Liver (tissue), 9 donors: ENCODE data around the gene NR5A2. TPM values are rescaled to one million over a fixed set of nuclear protein-coding genes. Genes with fewer than 3 reads are reported as not detected.

Experiments
- DNase-seq: peaks from one replicate; pipeline ENCODE4 v3.0.0-alpha.2; 2017; ENCODE audit warnings: low spot score
- H3K27ac ChIP-seq, 2 donors: one replicate each; pipeline ENCODE4 v1.7.0; 2013; ENCODE audit warnings: inconsistent platforms in 2 of 2, low read length in 2 of 2, control low read depth in 1 of 2, low read depth in 1 of 2, mild to moderate bottlenecking in 1 of 2
- H3K27me3 ChIP-seq, 4 donors: one replicate each; pipeline versions ENCODE4 v1.6.1 to v1.7.0; 2013; ENCODE audit warnings: low read length in 3 of 4, inconsistent platforms in 1 of 4, mild to moderate bottlenecking in 1 of 4, moderate library complexity in 1 of 4; ENCODE audit not compliant: control insufficient read depth in 4 of 4, insufficient read depth in 4 of 4
- H3K36me3 ChIP-seq, 4 donors: one replicate each; pipeline versions ENCODE4 v1.6.1 to v1.7.0; 2013; ENCODE audit warnings: low read length in 3 of 4, mild to moderate bottlenecking in 3 of 4, low read depth in 1 of 4, moderate library complexity in 1 of 4; ENCODE audit not compliant: control insufficient read depth in 4 of 4, insufficient read depth in 3 of 4
- H3K4me1 ChIP-seq, 4 donors: one replicate each; pipeline versions ENCODE4 v1.6.1 to v1.7.0; 2013; ENCODE audit warnings: low read length in 3 of 4, mild to moderate bottlenecking in 3 of 4, moderate library complexity in 1 of 4; ENCODE audit not compliant: control insufficient read depth in 4 of 4, insufficient read depth in 4 of 4
- H3K4me3 ChIP-seq, 3 donors: one replicate each; pipeline versions ENCODE4 v1.6.1 to v1.7.0; 2013; ENCODE audit warnings: low read length in 3 of 3, control low read depth in 1 of 3, low read depth in 1 of 3, mild to moderate bottlenecking in 1 of 3
- H3K9ac ChIP-seq, 2 donors: one replicate each; pipeline ENCODE4 v1.7.0; 2013; ENCODE audit warnings: low read length in 2 of 2, mild to moderate bottlenecking in 2 of 2, moderate library complexity in 2 of 2, control low read depth in 1 of 2, low read depth in 1 of 2
- H3K9me3 ChIP-seq, 4 donors: one replicate each; pipeline versions ENCODE4 v1.6.1 to v1.7.0; 2013; ENCODE audit warnings: low read length in 3 of 4; ENCODE audit not compliant: control insufficient read depth in 4 of 4
- EGR1 ChIP-seq, 2 donors: IDR thresholded peaks; 2 replicates each; pipeline ENCODE4 v1.6.1; 2016 to 2018; ENCODE audit warnings: antibody characterized with exemption in 2 of 2, low read depth in 2 of 2
- FOXA1 ChIP-seq: IDR thresholded peaks from 2 replicates; pipeline ENCODE4 v1.6.1; 2016; ENCODE audit warnings: antibody characterized with exemption
- FOXA2 ChIP-seq: IDR thresholded peaks from 2 replicates; pipeline ENCODE4 v1.6.1; 2016; ENCODE audit warnings: antibody characterized with exemption
- GABPA ChIP-seq, 2 donors: IDR thresholded peaks in 1 of 2; conservative IDR thresholded peaks in 1 of 2; 2 replicates each; pipeline ENCODE4 v1.6.1; 2016; ENCODE audit warnings: antibody characterized with exemption in 2 of 2, mild to moderate bottlenecking in 1 of 2, moderate library complexity in 1 of 2
- HNF4A ChIP-seq, 2 donors: conservative IDR thresholded peaks; 2 replicates each; pipeline ENCODE4 v1.6.1; 2016; ENCODE audit warnings: antibody characterized with exemption in 2 of 2, mild to moderate bottlenecking in 2 of 2
- HNF4G ChIP-seq: IDR thresholded peaks from 2 replicates; pipeline ENCODE4 v1.6.1; 2016; ENCODE audit warnings: antibody characterized with exemption
- JUND ChIP-seq, 2 donors: IDR thresholded peaks; 2 replicates each; pipeline ENCODE4 v1.6.1; 2016; ENCODE audit warnings: antibody characterized with exemption in 2 of 2
- NR2F2 ChIP-seq: IDR thresholded peaks from 2 replicates; pipeline ENCODE4 v1.6.1; 2016; ENCODE audit warnings: antibody characterized with exemption
- RAD21 ChIP-seq, 2 donors: IDR thresholded peaks; 2 replicates each; pipeline ENCODE4 v1.6.1; 2016; ENCODE audit warnings: antibody characterized with exemption in 2 of 2, mild to moderate bottlenecking in 2 of 2
- RXRA ChIP-seq, 2 donors: IDR thresholded peaks; 2 replicates each; pipeline ENCODE4 v1.6.1; 2017 to 2018; ENCODE audit warnings: antibody characterized with exemption in 2 of 2, mild to moderate bottlenecking in 1 of 2
- SP1 ChIP-seq: IDR thresholded peaks from 2 replicates; pipeline ENCODE4 v1.6.1; 2018; ENCODE audit warnings: antibody characterized with exemption, mild to moderate bottlenecking
- TAF1 ChIP-seq: conservative IDR thresholded peaks from 2 replicates; pipeline ENCODE4 v1.6.1; 2016; ENCODE audit warnings: antibody characterized with exemption, mild to moderate bottlenecking
- YY1 ChIP-seq: IDR thresholded peaks from 2 replicates; pipeline ENCODE4 v1.6.1; 2016; ENCODE audit warnings: antibody characterized with exemption, mild to moderate bottlenecking
- WGBS: extraction: QIAGEN DNeasy Blood & Tissue Kit; methylation state at CpG from one replicate; pipeline ENCODE4 v1.1.7; 2013; 5-methylcytosine and 5-hydroxymethylcytosine counted together
- polyA plus RNA-seq, 2 donors: library from polyadenylated mRNA; stranded (reverse) in 1 of 2; unstranded in 1 of 2; fragments of 200-250 nt in 1 of 2; fragments of >200 nt in 1 of 2; fragmentation: Nextera tagmentation in 1 of 2; extraction: Ambion mirVana in 1 of 2; gene quantifications; one replicate each; pipeline versions ENCODE4 v1.2.1 to v1.2.3, GENCODE V29; 2013 to 2015
- total RNA-seq, 2 donors: library from RNA; depleted of rRNA; stranded (reverse); fragments of >200 nt; gene quantifications; one replicate each; pipeline ENCODE4 v1.2.3, GENCODE V29; 2014
- TF ChIP-seq, protein P1 (sequence below): IDR thresholded peaks from 2 replicates; pipeline ENCODE4 v1.6.1; 2016; ENCODE audit warnings: antibody characterized with exemption
- TF ChIP-seq, protein P2 (sequence below): IDR thresholded peaks from 2 replicates; pipeline ENCODE4 v1.6.1; 2016; ENCODE audit warnings: antibody characterized with exemption
- TF ChIP-seq, protein P3 (sequence below): IDR thresholded peaks from 2 replicates; pipeline ENCODE4 v1.6.1; 2016; ENCODE audit warnings: antibody characterized with exemption, mild to moderate bottlenecking
- donor health status: healthy.
- donor health status: healthy.
- donor health status: healthy.
- donor health status: healthy.
- donor health status: healthy.

The NR5A2 gene
- total and polyA plus RNA-seq, 4 donors: 10.0 to 37.5 (median 21.1) TPM

DNA sequence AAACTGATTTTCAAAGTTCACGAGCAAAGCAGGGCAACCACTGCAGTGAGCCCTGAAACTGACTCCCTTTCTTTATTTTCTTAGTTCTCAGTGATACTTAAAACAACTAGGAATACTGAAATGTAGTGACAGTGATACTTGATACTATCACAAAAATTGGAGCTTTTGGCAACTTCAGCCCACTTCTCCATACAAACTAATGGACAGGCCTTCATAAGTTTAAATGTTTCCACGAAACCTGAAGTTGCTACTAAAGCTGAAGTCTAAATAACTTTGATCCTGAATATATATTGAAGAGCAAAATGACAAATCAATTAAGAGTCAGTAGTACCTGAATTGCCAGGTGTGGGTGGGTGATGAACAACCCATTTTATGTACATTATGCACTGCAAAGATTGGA, 10.0 kb downstream of the NR5A2 start:
- Histone ChIP-seq H3K4me1 (peaks cover 2 to 46% (median 26%) of the 10 kb centered on the region in 4 donors), H3K9ac (no peak overlapping the region), H3K27ac (no peak overlapping the region), H3K36me3 (peaks cover 0 to 3% (median 1%) of the 10 kb centered on the region in 4 donors), H3K9me3 (no peaks in the 10 kb centered on the region), H3K27me3 (no peaks in the 10 kb centered on the region), H3K4me3 (no peak overlapping the region)
- TF ChIP-seq HNF4A (conservative IDR thresholded peaks at IDR 0.05): no peak
- no peak for TF ChIP-seq SP1
- no peak for DNase-seq
- 63% methylated on average over 2 of the region's 2 CpGs for WGBS

DNA sequence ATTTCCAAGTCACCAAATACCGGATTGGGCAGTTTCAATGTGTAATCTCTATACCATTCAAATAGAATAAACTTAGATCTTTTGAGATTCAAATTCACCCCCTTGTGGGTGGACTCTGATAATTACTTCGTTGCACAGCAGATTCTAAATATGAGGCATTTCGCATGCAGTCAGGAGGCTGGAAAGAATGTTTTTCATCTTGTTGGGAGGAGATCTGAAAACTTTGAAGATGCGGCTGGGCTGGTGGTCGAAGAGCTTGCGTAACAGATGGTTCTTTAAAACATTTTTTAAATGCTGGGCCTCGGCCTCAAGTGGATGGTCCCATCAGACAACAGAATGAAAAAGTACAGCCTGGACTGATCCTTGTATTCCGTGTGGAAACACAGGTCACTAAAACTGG, 10.4 kb downstream of the NR5A2 start:
- no peaks in the 10 kb centered on the region for H3K27me3 ChIP-seq
- H3K9ac ChIP-seq: no peak overlapping the region
- peaks cover 2 to 49% (median 26%) of the 10 kb centered on the region in 4 donors for H3K4me1 ChIP-seq
- WGBS: 72% methylated on average over 8 of the region's 8 CpGs
- peaks cover 0 to 3% (median 1%) of the 10 kb centered on the region in 4 donors for H3K36me3 ChIP-seq
- no peak for TF ChIP-seq FOXA1
- TF ChIP-seq JUND (IDR thresholded peaks at IDR 0.05): no peak
- TF ChIP-seq HNF4A (conservative IDR thresholded peaks at IDR 0.05): no peak
- no peak for TF ChIP-seq SP1
- TF ChIP-seq NR2F2: no peak
- TF ChIP-seq, protein P1, sequence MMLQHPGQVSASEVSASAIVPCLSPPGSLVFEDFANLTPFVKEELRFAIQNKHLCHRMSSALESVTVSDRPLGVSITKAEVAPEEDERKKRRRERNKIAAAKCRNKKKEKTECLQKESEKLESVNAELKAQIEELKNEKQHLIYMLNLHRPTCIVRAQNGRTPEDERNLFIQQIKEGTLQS: no peak
- TF ChIP-seq, protein P2, sequence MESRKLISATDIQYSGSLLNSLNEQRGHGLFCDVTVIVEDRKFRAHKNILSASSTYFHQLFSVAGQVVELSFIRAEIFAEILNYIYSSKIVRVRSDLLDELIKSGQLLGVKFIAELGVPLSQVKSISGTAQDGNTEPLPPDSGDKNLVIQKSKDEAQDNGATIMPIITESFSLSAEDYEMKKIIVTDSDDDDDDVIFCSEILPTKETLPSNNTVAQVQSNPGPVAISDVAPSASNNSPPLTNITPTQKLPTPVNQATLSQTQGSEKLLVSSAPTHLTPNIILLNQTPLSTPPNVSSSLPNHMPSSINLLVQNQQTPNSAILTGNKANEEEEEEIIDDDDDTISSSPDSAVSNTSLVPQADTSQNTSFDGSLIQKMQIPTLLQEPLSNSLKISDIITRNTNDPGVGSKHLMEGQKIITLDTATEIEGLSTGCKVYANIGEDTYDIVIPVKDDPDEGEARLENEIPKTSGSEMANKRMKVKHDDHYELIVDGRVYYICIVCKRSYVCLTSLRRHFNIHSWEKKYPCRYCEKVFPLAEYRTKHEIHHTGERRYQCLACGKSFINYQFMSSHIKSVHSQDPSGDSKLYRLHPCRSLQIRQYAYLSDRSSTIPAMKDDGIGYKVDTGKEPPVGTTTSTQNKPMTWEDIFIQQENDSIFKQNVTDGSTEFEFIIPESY: no peak
- no peak for TF ChIP-seq GABPA (IDR thresholded peaks at IDR 0.05 in 1 of 2, conservative IDR thresholded peaks at IDR 0.05 in 1 of 2)
- TF ChIP-seq EGR1 (IDR thresholded peaks at IDR 0.05; ENCODE audit: low read depth in 2 of 2): no peak
- TF ChIP-seq, protein P3, sequence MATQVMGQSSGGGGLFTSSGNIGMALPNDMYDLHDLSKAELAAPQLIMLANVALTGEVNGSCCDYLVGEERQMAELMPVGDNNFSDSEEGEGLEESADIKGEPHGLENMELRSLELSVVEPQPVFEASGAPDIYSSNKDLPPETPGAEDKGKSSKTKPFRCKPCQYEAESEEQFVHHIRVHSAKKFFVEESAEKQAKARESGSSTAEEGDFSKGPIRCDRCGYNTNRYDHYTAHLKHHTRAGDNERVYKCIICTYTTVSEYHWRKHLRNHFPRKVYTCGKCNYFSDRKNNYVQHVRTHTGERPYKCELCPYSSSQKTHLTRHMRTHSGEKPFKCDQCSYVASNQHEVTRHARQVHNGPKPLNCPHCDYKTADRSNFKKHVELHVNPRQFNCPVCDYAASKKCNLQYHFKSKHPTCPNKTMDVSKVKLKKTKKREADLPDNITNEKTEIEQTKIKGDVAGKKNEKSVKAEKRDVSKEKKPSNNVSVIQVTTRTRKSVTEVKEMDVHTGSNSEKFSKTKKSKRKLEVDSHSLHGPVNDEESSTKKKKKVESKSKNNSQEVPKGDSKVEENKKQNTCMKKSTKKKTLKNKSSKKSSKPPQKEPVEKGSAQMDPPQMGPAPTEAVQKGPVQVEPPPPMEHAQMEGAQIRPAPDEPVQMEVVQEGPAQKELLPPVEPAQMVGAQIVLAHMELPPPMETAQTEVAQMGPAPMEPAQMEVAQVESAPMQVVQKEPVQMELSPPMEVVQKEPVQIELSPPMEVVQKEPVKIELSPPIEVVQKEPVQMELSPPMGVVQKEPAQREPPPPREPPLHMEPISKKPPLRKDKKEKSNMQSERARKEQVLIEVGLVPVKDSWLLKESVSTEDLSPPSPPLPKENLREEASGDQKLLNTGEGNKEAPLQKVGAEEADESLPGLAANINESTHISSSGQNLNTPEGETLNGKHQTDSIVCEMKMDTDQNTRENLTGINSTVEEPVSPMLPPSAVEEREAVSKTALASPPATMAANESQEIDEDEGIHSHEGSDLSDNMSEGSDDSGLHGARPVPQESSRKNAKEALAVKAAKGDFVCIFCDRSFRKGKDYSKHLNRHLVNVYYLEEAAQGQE: no peak
- TF ChIP-seq RXRA (IDR thresholded peaks at IDR 0.05): no peak
- no peak for TF ChIP-seq HNF4G
- no peak for TF ChIP-seq YY1
- TF ChIP-seq FOXA2: no peak
- no peak for TF ChIP-seq TAF1
- no peak for TF ChIP-seq RAD21 (IDR thresholded peaks at IDR 0.05)
- H3K9me3 ChIP-seq: no peaks in the 10 kb centered on the region
- no peak for DNase-seq
- H3K27ac ChIP-seq: no peak overlapping the region
- no peak overlapping the region for H3K4me3 ChIP-seq
